HG03378 (cell line): ENCODE data around the gene SNAI1.

Source experiments
- ATAC-seq: cut with Tn5 transposase; IDR thresholded peaks from one replicate; pipeline ENCODE4 v1.9.1; 2021; ENCODE audit warnings: mild to moderate bottlenecking, moderate library complexity; ENCODE audit not compliant: unreplicated experiment

The SNAI1 gene

GRCh38 chr20:50032955-50033666 lies 50.3 kb downstream of the SNAI1 start:
- ATAC-seq: no peak

GRCh38 chr20:50034567-50035180 lies 51.9 kb downstream of the SNAI1 start:
- no peak for ATAC-seq

GRCh38 chr20:50036703-50037102 lies 53.9 kb downstream of the SNAI1 start:
- ATAC-seq: no peak

- no peak for ATAC-seq
Measured at GRCh38 chr20:50037123-50037522, 54.3 kb downstream of the SNAI1 start.

- no peak for ATAC-seq
Measured at GRCh38 chr20:50037575-50037974, 54.8 kb downstream of the SNAI1 start.

- ATAC-seq: no peak
Measured at GRCh38 chr20:50038169-50038568, 55.4 kb downstream of the SNAI1 start.
